Body of pancreas (tissue), 4 donors: ENCODE measurements around the gene BACH2. TPM values are rescaled to one million over a fixed set of nuclear protein-coding genes. Genes with fewer than 3 reads are reported as not detected.

ENCODE experiments used
- ATAC-seq: fragments of 150-250 bp; one replicate; pipeline ENCODE4 v1.9.1; 2016
- DNase-seq, 4 donors: peaks; one replicate each; pipeline ENCODE4 v3.0.0-alpha.2; 2019
- H3K27ac ChIP-seq, 4 donors: fragments of 200-600 bp; sonication (generic); 1 replicate in 3 of 4; 2 replicates in 1 of 4; pipeline versions ENCODE4 v1.5.1 to v1.6.1; 2016 to 2019; ENCODE audit warnings: mild to moderate bottlenecking in 1 of 4, mixed read lengths in 1 of 4, moderate library complexity in 1 of 4
- H3K27me3 ChIP-seq, 2 donors: fragments of 200-600 bp; sonication (generic); one replicate each; pipeline ENCODE4 v1.6.0; 2016; ENCODE audit warnings: mild to moderate bottlenecking in 1 of 2
- H3K36me3 ChIP-seq, 2 donors: fragments of 200-600 bp; sonication (generic); replicated peaks in 1 of 2; 2 replicates each; pipeline ENCODE4 v1.5.1; 2016; ENCODE audit warnings: low read depth in 2 of 2; ENCODE audit not compliant: insufficient read depth in 1 of 2
- H3K4me1 ChIP-seq: fragments of 200-600 bp; sonication (generic); one replicate; pipeline ENCODE4 v1.6.0; 2016
- H3K4me3 ChIP-seq, 2 donors: fragments of 200-600 bp; sonication (generic); 1 replicate in 1 of 2; 2 replicates in 1 of 2; pipeline ENCODE4 v1.5.1; 2016 to 2019
- H3K9me3 ChIP-seq, 3 donors: fragments of 200-600 bp; sonication (generic); 1 replicate in 2 of 3; 2 replicates in 1 of 3; pipeline ENCODE4 v1.5.1; 2016
- POLR2A ChIP-seq, 3 donors: fragments of 450-650 bp; IDR thresholded peaks; one replicate each; pipeline ENCODE4 v1.6.1; 2016; ENCODE audit warnings: antibody characterized with exemption in 3 of 3, mild to moderate bottlenecking in 2 of 3
- WGBS, 2 donors: methylation state at CpG; one replicate each; pipeline ENCODE4 v1.1.5; 2017; 5-methylcytosine and 5-hydroxymethylcytosine counted together
- intact Hi-C: fragments of 100-400 bp; cut with DNase I; formaldehyde crosslinking; loops from one replicate; pipeline ENCODE4 v1.15.1; 2023
- total RNA-seq, 2 donors: library from RNA; depleted of rRNA; stranded (reverse); fragments of >200 nt; gene quantifications; one replicate each; pipeline ENCODE4 v1.1.0, GENCODE V29; 2016
- TF ChIP-seq, protein P1 (sequence below), 7 experiments: fragments of 450-650 bp in 4 of 7; fragments of 200-600 bp in 3 of 7; sonication (generic) in 3 of 7; IDR thresholded peaks; one replicate each; pipeline ENCODE4 v1.5.1; 2016 to 2019; ENCODE audit warnings: antibody characterized with exemption in 7 of 7

BACH2 gene
- total RNA-seq, 2 donors from 2014 or later = 2.1 to 3.3 TPM

DNA sequence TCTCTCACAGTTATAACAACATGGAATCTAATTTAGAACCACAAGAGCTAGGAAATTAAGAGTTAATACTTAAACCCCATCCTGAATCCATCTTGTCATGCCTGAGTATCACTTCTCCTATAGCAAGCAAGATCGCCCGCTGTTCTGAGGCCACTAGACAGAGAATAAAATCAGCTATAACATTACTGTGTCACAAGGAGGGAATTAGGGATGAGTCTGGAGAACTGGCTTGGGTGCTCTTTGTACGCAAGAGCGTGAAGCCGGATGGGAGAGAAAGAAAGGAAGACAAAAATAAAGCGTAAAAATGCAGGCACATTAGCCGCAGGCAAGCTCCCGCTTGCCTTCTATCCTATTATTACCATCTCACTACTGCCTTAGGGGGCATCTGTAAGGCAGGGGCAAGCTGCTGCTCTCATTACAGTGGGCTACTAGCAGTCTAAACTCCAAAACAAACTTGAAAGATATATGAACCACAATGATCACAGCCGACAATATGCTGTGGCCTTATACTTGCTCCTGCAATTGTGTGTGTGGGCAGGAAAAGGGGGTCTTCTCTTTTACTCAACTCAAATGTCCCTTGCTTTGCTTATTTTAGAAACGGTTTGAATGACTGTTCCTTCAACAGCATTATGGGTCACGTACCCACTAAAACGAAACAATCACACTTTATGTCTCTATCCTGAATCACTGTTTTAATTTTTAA is 320.5 kb downstream of the BACH2 start:
- H3K27ac ChIP-seq = peak overlapping the region in 1 of 4 donors; percentile 41
- H3K4me1 ChIP-seq = no peaks in the 10 kb centered on the region
- ATAC-seq (no peak), DNase-seq (no peak)
- H3K27me3 ChIP-seq = no peaks in the 10 kb centered on the region
- no peaks in the 10 kb centered on the region for H3K36me3 ChIP-seq
- no peaks in the 10 kb centered on the region for H3K9me3 ChIP-seq
- 77 to 82% methylated on average over 12 of the region's 12 CpGs for WGBS, 2 donors
- intact Hi-C loops = no loop called here
- no peak overlapping the region for H3K4me3 ChIP-seq
- TF ChIP-seq, protein P1, sequence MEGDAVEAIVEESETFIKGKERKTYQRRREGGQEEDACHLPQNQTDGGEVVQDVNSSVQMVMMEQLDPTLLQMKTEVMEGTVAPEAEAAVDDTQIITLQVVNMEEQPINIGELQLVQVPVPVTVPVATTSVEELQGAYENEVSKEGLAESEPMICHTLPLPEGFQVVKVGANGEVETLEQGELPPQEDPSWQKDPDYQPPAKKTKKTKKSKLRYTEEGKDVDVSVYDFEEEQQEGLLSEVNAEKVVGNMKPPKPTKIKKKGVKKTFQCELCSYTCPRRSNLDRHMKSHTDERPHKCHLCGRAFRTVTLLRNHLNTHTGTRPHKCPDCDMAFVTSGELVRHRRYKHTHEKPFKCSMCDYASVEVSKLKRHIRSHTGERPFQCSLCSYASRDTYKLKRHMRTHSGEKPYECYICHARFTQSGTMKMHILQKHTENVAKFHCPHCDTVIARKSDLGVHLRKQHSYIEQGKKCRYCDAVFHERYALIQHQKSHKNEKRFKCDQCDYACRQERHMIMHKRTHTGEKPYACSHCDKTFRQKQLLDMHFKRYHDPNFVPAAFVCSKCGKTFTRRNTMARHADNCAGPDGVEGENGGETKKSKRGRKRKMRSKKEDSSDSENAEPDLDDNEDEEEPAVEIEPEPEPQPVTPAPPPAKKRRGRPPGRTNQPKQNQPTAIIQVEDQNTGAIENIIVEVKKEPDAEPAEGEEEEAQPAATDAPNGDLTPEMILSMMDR (IDR thresholded peaks at IDR 0.05) = no peak
- TF ChIP-seq POLR2A (IDR thresholded peaks at IDR 0.05) = no peak

DNA sequence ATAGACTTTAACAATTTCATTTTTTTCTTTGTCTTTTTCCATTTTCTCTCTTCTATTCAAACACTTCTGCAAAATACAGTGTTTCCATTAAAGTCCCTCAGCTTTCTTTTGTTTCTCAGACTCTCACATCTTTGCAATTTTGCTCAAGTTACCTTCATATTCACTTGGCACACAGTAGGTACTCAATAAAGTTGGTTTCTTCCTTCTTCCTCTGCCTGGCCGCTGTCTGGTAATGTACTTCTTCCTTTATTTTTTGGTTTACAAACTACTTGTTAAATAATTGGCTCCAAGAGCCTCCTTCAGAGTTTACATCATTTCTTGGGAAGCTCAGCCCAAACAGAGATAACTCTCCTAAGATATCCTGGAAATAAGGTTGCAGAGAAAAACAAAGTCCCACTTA is 321.3 kb downstream of the BACH2 start:
- intact Hi-C loops = no loop called here
- no peak for TF ChIP-seq POLR2A (IDR thresholded peaks at IDR 0.05)
- TF ChIP-seq, protein P1 (IDR thresholded peaks at IDR 0.05) = no peak
- WGBS, 2 donors = 75 to 79% methylated on average over 1 of the region's 1 CpG
- Histone ChIP-seq H3K36me3 (no peaks in the 10 kb centered on the region), H3K27ac (no peak overlapping the region), H3K9me3 (no peaks in the 10 kb centered on the region), H3K4me3 (no peak overlapping the region), H3K4me1 (no peaks in the 10 kb centered on the region), H3K27me3 (no peaks in the 10 kb centered on the region)
- no peak for DNase-seq
- ATAC-seq = no peak

DNA sequence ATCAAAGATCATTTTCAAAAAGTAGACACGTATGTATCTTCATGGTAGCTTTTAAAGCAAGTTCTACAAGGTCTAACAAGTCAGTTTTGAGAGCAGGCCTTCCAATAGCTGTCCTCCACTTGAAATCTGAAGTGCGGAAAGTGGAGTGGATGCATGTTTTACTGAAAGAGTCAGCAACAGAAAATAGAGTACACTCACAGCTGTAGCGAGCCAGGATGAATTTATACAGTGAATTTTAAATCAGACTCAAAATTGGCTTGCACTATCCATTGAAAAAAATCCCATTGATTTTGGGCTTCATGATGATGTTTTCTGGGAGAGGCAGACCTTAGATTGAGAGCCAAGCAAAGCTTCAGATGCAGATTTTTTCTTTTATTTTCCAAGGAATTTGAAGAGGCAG is 321.8 kb downstream of the BACH2 start:
- DNase-seq (no peak), ATAC-seq (no peak)
- H3K27ac ChIP-seq = no peak overlapping the region
- H3K27me3 ChIP-seq = no peaks in the 10 kb centered on the region
- intact Hi-C loops = no loop called here
- no peaks in the 10 kb centered on the region for H3K36me3 ChIP-seq
- no peaks in the 10 kb centered on the region for H3K9me3 ChIP-seq
- WGBS, 2 donors = 77 to 81% methylated on average over 3 of the region's 3 CpGs
- TF ChIP-seq POLR2A (IDR thresholded peaks at IDR 0.05) = no peak
- TF ChIP-seq, protein P1 (IDR thresholded peaks at IDR 0.05) = no peak
- H3K4me1 ChIP-seq = no peaks in the 10 kb centered on the region
- H3K4me3 ChIP-seq = no peak overlapping the region

DNA sequence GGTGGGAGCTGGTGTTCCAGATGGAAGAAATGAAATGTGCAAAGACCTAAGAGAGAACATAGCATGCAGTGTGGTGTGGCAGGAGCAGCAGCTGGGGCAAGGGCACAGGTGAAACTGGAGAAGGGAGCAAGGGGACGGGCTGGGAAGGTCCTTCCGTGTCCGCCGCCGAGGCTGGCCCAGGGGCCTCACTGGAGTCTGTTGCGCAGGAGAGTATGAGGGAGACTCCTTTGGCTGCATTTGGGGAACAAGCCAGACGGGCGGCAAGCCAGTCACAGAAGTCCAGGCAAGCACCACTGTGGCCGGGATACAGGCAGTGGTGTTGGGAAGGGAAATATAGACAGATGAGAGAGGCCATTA is 324.6 kb downstream of the BACH2 start:
- Histone ChIP-seq H3K27ac (peak overlapping the region in 3 of 4 donors; percentile 57 to 68 (median 61)), H3K4me1 (no peaks in the 10 kb centered on the region), H3K4me3 (no peak overlapping the region), H3K27me3 (no peaks in the 10 kb centered on the region), H3K36me3 (no peaks in the 10 kb centered on the region), H3K9me3 (no peaks in the 10 kb centered on the region)
- no peak for TF ChIP-seq POLR2A (IDR thresholded peaks at IDR 0.05)
- TF ChIP-seq, protein P1 (IDR thresholded peaks at IDR 0.05) = no peak
- ATAC-seq (no peak), DNase-seq (no peak)
- 92 to 97% methylated on average over 9 of the region's 9 CpGs for WGBS, 2 donors
- intact Hi-C loops = no loop called here
